ENCODE measurements around the gene RCAN1.
A peak's percentile ranks its signal among the peaks of the same experiment; 100 is the strongest.

The RCAN1 gene

GRCh38 chr21:34517491-34518245, 97.2 kb downstream of the RCAN1 start:
- Histone ChIP-seq H3K27ac (ENCODE audit: low read depth, low read length) (no peak overlapping the region), H3K79me2 (ENCODE audit: control insufficient read depth, low read length) (no peaks in the 10 kb centered on the region), H3K36me3 (ENCODE audit: control insufficient read depth, low read length) (no peaks in the 10 kb centered on the region), H3K27me3 (ENCODE audit: control insufficient read depth, low read length) (no peaks in the 10 kb centered on the region), H3K4me2 (ENCODE audit: low read length) (no peak overlapping the region), H3K9me2 (replicated peaks; ENCODE audit: control insufficient read depth, low read length) (no peaks in the 10 kb centered on the region), H3K9me3 (ENCODE audit: control insufficient read depth, insufficient read depth, low read length) (no peaks in the 10 kb centered on the region), H3F3A (ENCODE audit: control insufficient read depth, insufficient read depth) (no peaks in the 10 kb centered on the region), H4K20me1 (ENCODE audit: control insufficient read depth, insufficient read depth, low read depth, low read length) (no peaks in the 10 kb centered on the region; the same call in 1 of the 2 replicates), H3K4me1 (ENCODE audit: control insufficient read depth, low read length) (no peaks in the 10 kb centered on the region), H3K4me3 (ENCODE audit: low read length) (no peak overlapping the region)
- peak; percentile 28 for TF ChIP-seq CTCF (IDR thresholded peaks at IDR 0.05; ENCODE audit: low read depth, low read length, poor library complexity, severe bottlenecking)
- no peak for TF ChIP-seq EZH2phosphoT487 (IDR thresholded peaks at IDR 0.05; ENCODE audit: borderline replicate concordance, low read length)

- Histone ChIP-seq H3K4me1 (ENCODE audit: control insufficient read depth, low read length) (no peaks in the 10 kb centered on the region), H3K4me3 (ENCODE audit: low read length) (no peak overlapping the region), H3K9me3 (ENCODE audit: control insufficient read depth, insufficient read depth, low read length) (no peaks in the 10 kb centered on the region), H3K4me2 (ENCODE audit: low read length) (no peak overlapping the region), H3K27me3 (ENCODE audit: control insufficient read depth, low read length) (no peaks in the 10 kb centered on the region), H3K79me2 (ENCODE audit: control insufficient read depth, low read length) (no peaks in the 10 kb centered on the region), H3K27ac (ENCODE audit: low read depth, low read length) (no peak overlapping the region), H4K20me1 (ENCODE audit: control insufficient read depth, insufficient read depth, low read depth, low read length) (no peaks in the 10 kb centered on the region; the same call in 1 of the 2 replicates), H3K36me3 (ENCODE audit: control insufficient read depth, low read length) (no peaks in the 10 kb centered on the region), H3F3A (ENCODE audit: control insufficient read depth, insufficient read depth) (no peaks in the 10 kb centered on the region), H3K9me2 (replicated peaks; ENCODE audit: control insufficient read depth, low read length) (no peaks in the 10 kb centered on the region)
- TF ChIP-seq CTCF (IDR thresholded peaks at IDR 0.05; ENCODE audit: low read depth, low read length, poor library complexity, severe bottlenecking) (no peak), EZH2phosphoT487 (IDR thresholded peaks at IDR 0.05; ENCODE audit: borderline replicate concordance, low read length) (no peak)
Measured at GRCh38 chr21:34517039-34517438, 97.9 kb downstream of the RCAN1 start.

GRCh38 chr21:34514576-34515115, 100.3 kb downstream of the RCAN1 start:
- no peaks in the 10 kb centered on the region for H3K27me3 ChIP-seq (ENCODE audit: control insufficient read depth, low read length)
- no peak overlapping the region for H3K4me2 ChIP-seq (ENCODE audit: low read length)
- no peaks in the 10 kb centered on the region for H3K9me2 ChIP-seq (replicated peaks; ENCODE audit: control insufficient read depth, low read length)
- no peak for TF ChIP-seq EZH2phosphoT487 (IDR thresholded peaks at IDR 0.05; ENCODE audit: borderline replicate concordance, low read length)
- no peak for TF ChIP-seq CTCF (IDR thresholded peaks at IDR 0.05; ENCODE audit: low read depth, low read length, poor library complexity, severe bottlenecking)
- H3K9me3 ChIP-seq (ENCODE audit: control insufficient read depth, insufficient read depth, low read length), result no peaks in the 10 kb centered on the region
- no peaks in the 10 kb centered on the region; the same call in 1 of the 2 replicates for H4K20me1 ChIP-seq (ENCODE audit: control insufficient read depth, insufficient read depth, low read depth, low read length)
- no peak overlapping the region for H3K4me3 ChIP-seq (ENCODE audit: low read length)
- H3K79me2 ChIP-seq (ENCODE audit: control insufficient read depth, low read length), result no peaks in the 10 kb centered on the region
- H3K36me3 ChIP-seq (ENCODE audit: control insufficient read depth, low read length), result no peaks in the 10 kb centered on the region
- no peaks in the 10 kb centered on the region for H3F3A ChIP-seq (ENCODE audit: control insufficient read depth, insufficient read depth)
- no peak overlapping the region for H3K27ac ChIP-seq (ENCODE audit: low read depth, low read length)
- H3K4me1 ChIP-seq (ENCODE audit: control insufficient read depth, low read length), result no peaks in the 10 kb centered on the region
